Panc1 (cell line): ENCODE results near the gene ZNF726. TPM values are rescaled to one million over a fixed set of nuclear protein-coding genes. Genes with fewer than 3 reads are reported as not detected.
"Not testable (repeated sequence)": the region's sequence is repeated elsewhere in the genome, so short reads cannot be mapped to it uniquely, and the experiment has no call there.

ENCODE experiments used
- ATAC-seq: fragments of 200-7000 bp; cut with Tn5 transposase; 2 replicates; pipeline ENCODE4 v1.9.1; 2020; ENCODE audit warnings: mild to moderate bottlenecking, moderate library complexity
- BruUV-seq: library from RNA; stranded (reverse); fragments of 400-500 nt; replicated peaks from 2 replicates; lab custom pipeline; 2021; lab: Mats Ljungman, UMichigan
- CTCF ChIA-PET: fragments of 300-600 bp; sonication (Branson Sonifier 250); formaldehyde crosslinking; loops from one replicate; lab custom pipeline; 2022; ENCODE audit warnings: antibody characterized with exemption; lab: Charles Lee
- POLR2A ChIA-PET: fragments of 300-600 bp; sonication (Branson Sonifier 250); formaldehyde crosslinking; loops from one replicate; lab custom pipeline; 2022; ENCODE audit warnings: antibody characterized with exemption; lab: Charles Lee
- DNase-seq: peaks from one replicate; pipeline ENCODE4 v3.0.0-alpha.2; 2010; ENCODE audit warnings: low read depth, low spot score
- H3K27ac ChIP-seq: 2 replicates; pipeline ENCODE4 v1.5.1; 2011; ENCODE audit warnings: mild to moderate bottlenecking, low read length, inconsistent platforms
- H3K27me3 ChIP-seq: fragments of 200-500 bp; sonication (Bioruptor generic); 2 replicates; pipeline ENCODE4 v1.6.0; 2014; ENCODE audit warnings: low read length, inconsistent platforms; ENCODE audit not compliant: control insufficient read depth, insufficient read depth
- H3K36me3 ChIP-seq: fragments of 200-500 bp; sonication (Bioruptor generic); 2 replicates; pipeline ENCODE4 v1.5.1; 2014; ENCODE audit warnings: inconsistent platforms, mild to moderate bottlenecking, low read length, moderate library complexity; ENCODE audit not compliant: control insufficient read depth, insufficient read depth
- H3K4me1 ChIP-seq: 2 replicates; pipeline ENCODE4 v1.5.1; 2011; ENCODE audit warnings: inconsistent platforms, mild to moderate bottlenecking, low read length, moderate library complexity; ENCODE audit not compliant: control insufficient read depth, insufficient read depth
- H3K4me3 ChIP-seq, 2 experiments: 2 replicates each; pipeline ENCODE4 v1.5.1; 2011 to 2012; ENCODE audit warnings: low read depth in 2 of 2, low read length in 2 of 2, mild to moderate bottlenecking in 2 of 2, inconsistent platforms in 1 of 2, moderate library complexity in 1 of 2
- H3K9me3 ChIP-seq: fragments of 200-500 bp; sonication (Bioruptor generic); 2 replicates; pipeline ENCODE4 v1.5.1; 2014; ENCODE audit warnings: low read depth, mild to moderate bottlenecking, inconsistent platforms, low read length, moderate library complexity; ENCODE audit not compliant: control insufficient read depth, insufficient read depth
- CTCF ChIP-seq: fragments of 450-650 bp; IDR thresholded peaks from 2 replicates; pipeline ENCODE4 v1.5.1; 2017; ENCODE audit warnings: mild to moderate bottlenecking
- POLR2AphosphoS5 ChIP-seq: IDR thresholded peaks from 2 replicates; pipeline ENCODE4 v1.6.1; 2012; ENCODE audit warnings: mild to moderate bottlenecking, low read depth, low read length, moderate library complexity
- REST ChIP-seq, 2 experiments: IDR thresholded peaks; 2 replicates each; pipeline ENCODE4 v1.6.1; 2011 to 2012; ENCODE audit warnings: low read depth in 2 of 2, control low read depth in 1 of 2, low read length in 1 of 2, mild to moderate bottlenecking in 1 of 2, moderate library complexity in 1 of 2; ENCODE audit not compliant: insufficient read depth in 1 of 2
- SIN3A ChIP-seq: IDR thresholded peaks from 2 replicates; pipeline ENCODE4 v1.6.1; 2012; ENCODE audit warnings: low read depth, mild to moderate bottlenecking, low read length, moderate library complexity, borderline replicate concordance; ENCODE audit not compliant: insufficient read depth
- TCF7L2 ChIP-seq: IDR thresholded peaks from 2 replicates; pipeline ENCODE4 v1.6.1; 2011; ENCODE audit warnings: mild to moderate bottlenecking, low read depth, low read length, inconsistent platforms
- in situ Hi-C: cut with HindIII; loops from 2 replicates; pipeline ENCODE4 v1.10.0; 2016; ENCODE audit warnings: low sequenced_read_pairs, low pct_unique_long_range_greater_than_20kb
- intact Hi-C: fragments of 100-400 bp; cut with micrococcal nuclease; formaldehyde crosslinking; loops from one replicate; pipeline ENCODE4 v1.10.0; 2022; ENCODE audit not compliant: unreplicated experiment
- total RNA-seq: library from RNA; stranded (reverse); gene quantifications from one replicate; pipeline ENCODE4 v1.2.1, GENCODE V29; 2021; ENCODE audit not compliant: unreplicated experiment

The ZNF726 gene
- total RNA-seq, 1 experiment from 2014 or later, result 7.2 TPM

- in situ Hi-C loops (no loop called here), intact Hi-C loops (no loop called here)
- no peak for DNase-seq
- TF ChIP-seq CTCF, result no peak
- no peak for TF ChIP-seq TCF7L2
- TF ChIP-seq REST (IDR thresholded peaks at IDR 0.05; ENCODE audit: insufficient read depth in 1 of 2, low read depth in 2 of 2, low read length in 1 of 2), result no peak
- TF ChIP-seq POLR2AphosphoS5, result no peak
- TF ChIP-seq SIN3A, result no peak
- H3K4me1 ChIP-seq, result no peaks in the 10 kb centered on the region
- H3K27ac ChIP-seq, result no peak overlapping the region
- no peaks in the 10 kb centered on the region for H3K36me3 ChIP-seq
- H3K9me3 ChIP-seq, result no peaks in the 10 kb centered on the region
- ChIA-PET POLR2A (no interaction called here), CTCF (no interaction called here)
- H3K4me3 ChIP-seq, result no peak overlapping the region
- no peak for ATAC-seq
- BruUV-seq, result no TSS peak
- no peaks in the 10 kb centered on the region for H3K27me3 ChIP-seq
Observed at GRCh38 chr19:23974941-23975340, 60.3 kb downstream of the ZNF726 start.

GRCh38 chr19:23976631-23977030 lies 61.9 kb downstream of the ZNF726 start:
- H3K9me3 ChIP-seq, H3K27ac ChIP-seq, BruUV-seq, DNase-seq, ATAC-seq, intact Hi-C loops, CTCF ChIA-PET, in situ Hi-C loops, H3K36me3 ChIP-seq, H3K4me3 ChIP-seq, H3K27me3 ChIP-seq, H3K4me1 ChIP-seq, POLR2A ChIA-PET: not testable (repeated sequence)

- intact Hi-C loops, H3K4me1 ChIP-seq, ATAC-seq, DNase-seq, POLR2A ChIA-PET, BruUV-seq, CTCF ChIA-PET, H3K4me3 ChIP-seq, H3K36me3 ChIP-seq, H3K27ac ChIP-seq, H3K27me3 ChIP-seq, H3K9me3 ChIP-seq, in situ Hi-C loops: not testable (repeated sequence)
Observed at GRCh38 chr19:23977256-23977655, 62.6 kb downstream of the ZNF726 start.
